GM12878 (cell line): ENCODE measurements around the gene PLXNA2. TPM values are rescaled to one million over a fixed set of nuclear protein-coding genes. Genes with fewer than 3 reads are reported as not detected.

ENCODE experiments used
- ATAC-seq: fragments of 200-7000 bp; cut with Tn5 transposase; 3 replicates; pipeline ENCODE4 v1.9.1; 2020; ENCODE audit warnings: mild to moderate bottlenecking, moderate library complexity
- BruUV-seq: library from RNA; stranded (reverse); fragments of 400-500 nt; replicated peaks from 2 replicates; lab custom pipeline; 2021; lab: Mats Ljungman, UMichigan
- CTCF ChIA-PET: fragments of 300-600 bp; sonication (Branson Sonifier 250); formaldehyde crosslinking; extraction: SDS; loops from one replicate; lab custom pipeline; 2021; ENCODE audit warnings: inconsistent platforms; lab: Yijun Ruan, JAX
- POLR2A ChIA-PET: fragments of 350-600 bp; formaldehyde crosslinking; extraction: SDS; loops from one replicate; lab custom pipeline; 2021; ENCODE audit warnings: inconsistent platforms; lab: Charles Lee
- RAD21 ChIA-PET: fragments of 300-600 bp; sonication (Branson Sonifier 250); formaldehyde crosslinking; loops from one replicate; lab custom pipeline; 2023; ENCODE audit warnings: antibody characterized with exemption; ENCODE audit not compliant: unreplicated experiment; lab: Charles Lee
- SMC1A ChIA-PET: fragments of 300-600 bp; sonication (Branson Sonifier 250); formaldehyde crosslinking; loops from one replicate; lab custom pipeline; 2023; ENCODE audit not compliant: unreplicated experiment, uncharacterized antibody; lab: Charles Lee
- DNase-seq: peaks from one replicate; pipeline ENCODE4 v3.0.0-alpha.2; 2011; ENCODE audit warnings: low read depth, low spot score
- FAIRE-seq: peaks from 3 replicates; lab custom pipeline; 2011; peaks lifted over from hg19 to GRCh38; lab: Jason Lieb, UNC
- H2AFZ ChIP-seq: 2 replicates; pipeline ENCODE4 v1.6.0; 2011; ENCODE audit warnings: low read depth, low read length, control low read depth; ENCODE audit not compliant: control insufficient read depth
- H3K27ac ChIP-seq: 2 replicates; pipeline ENCODE4 v1.5.1; 2011; ENCODE audit warnings: control low read depth; ENCODE audit not compliant: control insufficient read depth, insufficient read depth
- H3K27me3 ChIP-seq, 2 experiments: replicated peaks in 1 of 2; 2 replicates each; pipeline versions ENCODE4 v1.6.0 to v1.6.1; 2011; ENCODE audit warnings: low read length in 1 of 2; ENCODE audit not compliant: control insufficient read depth in 2 of 2, insufficient read depth in 2 of 2
- H3K36me3 ChIP-seq, 2 experiments: 2 replicates each; pipeline ENCODE4 v1.5.1; 2011; ENCODE audit warnings: low read length in 1 of 2; ENCODE audit not compliant: control insufficient read depth in 2 of 2, insufficient read depth in 2 of 2
- H3K4me1 ChIP-seq: 2 replicates; pipeline ENCODE4 v1.6.1; 2011; ENCODE audit warnings: mild to moderate bottlenecking, low read length, moderate library complexity, mixed read lengths; ENCODE audit not compliant: control insufficient read depth, insufficient read depth
- H3K4me2 ChIP-seq: 2 replicates; pipeline ENCODE4 v1.6.0; 2011; ENCODE audit warnings: control low read depth; ENCODE audit not compliant: control insufficient read depth, insufficient read depth
- H3K4me3 ChIP-seq: fragments of 200-600 bp; sonication (generic); 2 replicates; pipeline ENCODE4 v1.5.1; 2016
- H3K79me2 ChIP-seq: 2 replicates; pipeline ENCODE4 v1.6.0; 2011; ENCODE audit warnings: low read length; ENCODE audit not compliant: control insufficient read depth, insufficient read depth
- H3K9ac ChIP-seq: 2 replicates; pipeline ENCODE4 v1.8.0; 2011; ENCODE audit warnings: low read length, control low read depth, mixed read lengths; ENCODE audit not compliant: control insufficient read depth, insufficient read depth
- H3K9me3 ChIP-seq: replicated peaks from 3 replicates; pipeline ENCODE4 v1.5.1; 2011; ENCODE audit warnings: mild to moderate bottlenecking, low read length; ENCODE audit not compliant: control insufficient read depth, insufficient read depth
- H4K20me1 ChIP-seq: 2 replicates; pipeline ENCODE4 v1.6.0; 2011; ENCODE audit not compliant: control insufficient read depth, insufficient read depth
- CTCF ChIP-seq, 3 experiments: IDR thresholded peaks in 2 of 3; conservative IDR thresholded peaks in 1 of 3; 2 replicates each; pipeline ENCODE4 v1.5.1; 2011; ENCODE audit warnings: low read depth in 3 of 3, low read length in 3 of 3, mild to moderate bottlenecking in 3 of 3, control low read depth in 2 of 3, moderate library complexity in 2 of 3, inconsistent platforms in 1 of 3, mixed read lengths in 1 of 3; ENCODE audit not compliant: control insufficient read depth in 2 of 3, insufficient read depth in 1 of 3; ENCODE audit errors: extremely low read depth in 1 of 3
- NFYB ChIP-seq: IDR thresholded peaks from 2 replicates; pipeline ENCODE4 v1.6.1; 2011; ENCODE audit warnings: low read depth, mild to moderate bottlenecking, low read length, improper control_type of control experiment, moderate library complexity; ENCODE audit not compliant: insufficient read depth
- WGBS: methylation state at CpG from one replicate; pipeline ENCODE4 v1.1.6; 2016; ENCODE audit warnings: low lambda C conversion rate; ENCODE audit not compliant: insufficient replicate concordance, insufficient coverage; ENCODE audit errors: missing lambda C conversion rate; 5-methylcytosine and 5-hydroxymethylcytosine counted together
- in situ Hi-C: fragments of 300-500 bp; cut with MboI; formaldehyde crosslinking; loops from 9 replicates; pipeline ENCODE4 v1.14.3; 2018; ENCODE audit warnings: mixed read lengths
- intact Hi-C: fragments of 100-400 bp; cut with micrococcal nuclease; formaldehyde crosslinking; loops from one replicate; pipeline ENCODE4 v1.14.2; 2022; ENCODE audit not compliant: unreplicated experiment
- polyA plus RNA-seq, 11 experiments: library from polyadenylated mRNA; depleted of rRNA in 4 of 11; unstranded in 6 of 11; stranded (reverse) in 5 of 11; fragments of >200 nt; fragmentation: Nextera tagmentation in 4 of 11; fragmentation: Illumina TruSeq in 1 of 11; extraction: Ambion mirVana in 4 of 11; extraction: Trizol in 1 of 11; gene quantifications; 1 replicate in 1 of 11; 2 replicates in 10 of 11; pipeline versions ENCODE4 v1.2.1 to v1.2.3, GENCODE V29; 2011 to 2016; ENCODE audit warnings: inconsistent platforms in 2 of 11, missing spikeins in 2 of 11, low read depth in 1 of 11
- total RNA-seq, 4 experiments: library from RNA; depleted of rRNA in 3 of 4; stranded (reverse); fragments of >200 nt in 3 of 4; fragmentation: Illumina TruSeq in 1 of 4; extraction: Trizol in 1 of 4; gene quantifications; 2 replicates each; pipeline versions ENCODE4 v1.2.1 to v1.2.3, GENCODE V29; 2013 to 2021

Gene PLXNA2
- total and polyA plus RNA-seq, 10 of the 15 experiments (the other 5 are each of a cell fraction or from before 2014, with no cell fraction given): under 0.01 to 0.08 (median 0.07) TPM; not detected in 4

- Histone ChIP-seq H3K4me1 (no peaks in the 10 kb centered on the region), H3K79me2 (no peaks in the 10 kb centered on the region), H3K9ac (no peak overlapping the region), H2AFZ (no peak overlapping the region), H3K9me3 (no peaks in the 10 kb centered on the region; the same call in 2 of the 3 replicates), H3K27ac (no peak overlapping the region), H3K36me3 (no peaks in the 10 kb centered on the region), H3K4me3 (no peak overlapping the region), H4K20me1 (no peaks in the 10 kb centered on the region), H3K4me2 (no peak overlapping the region), H3K27me3 (peaks cover 3 to 5% of the 10 kb centered on the region in 2 experiments; a peak in 3 of 4 replicates)
- in situ Hi-C loops (no loop called here), intact Hi-C loops (no loop called here)
- no TSS peak for BruUV-seq
- TF ChIP-seq CTCF (IDR thresholded peaks at IDR 0.05 in 2 of 3, conservative IDR thresholded peaks at IDR 0.05 in 1 of 3; ENCODE audit: control insufficient read depth in 2 of 3, extremely low read depth in 1 of 3, insufficient read depth in 1 of 3, low read depth in 3 of 3, low read length in 3 of 3): 0 out of 6 replicates have a peak, but pooled peaks of 1 of the 3 experiments have one; percentile 27
- TF ChIP-seq NFYB: no peak
- 29% methylated on average over 19 of the region's 22 CpGs for WGBS
- ChIA-PET RAD21 (interaction anchor here (0.8 kb wide), 1 partner anchor 9 kb away, joined by 3 read pairs; no protein-coding TSS in a partner anchor), CTCF (interaction anchor here (0.7 kb wide), 1 partner anchor 230 kb away, joined by 3 read pairs; no protein-coding TSS in a partner anchor), SMC1A (no interaction called here), POLR2A (no interaction called here)
- FAIRE-seq (no peak), ATAC-seq (no peak), DNase-seq (no peak)
Measured at GRCh38 chr1:208251911-208252835, 8.0 kb upstream of the PLXNA2 start.
